ENCODE measurements around the gene SEC24D. TPM values are rescaled to one million over a fixed set of nuclear protein-coding genes. Genes with fewer than 3 reads are reported as not detected.

The SEC24D gene
- total and polyA plus RNA-seq, 2 of the 8 experiments (the other 6 are each of a cell fraction or from before 2014, with no cell fraction given) = 28.9 to 91.6 TPM

DNA sequence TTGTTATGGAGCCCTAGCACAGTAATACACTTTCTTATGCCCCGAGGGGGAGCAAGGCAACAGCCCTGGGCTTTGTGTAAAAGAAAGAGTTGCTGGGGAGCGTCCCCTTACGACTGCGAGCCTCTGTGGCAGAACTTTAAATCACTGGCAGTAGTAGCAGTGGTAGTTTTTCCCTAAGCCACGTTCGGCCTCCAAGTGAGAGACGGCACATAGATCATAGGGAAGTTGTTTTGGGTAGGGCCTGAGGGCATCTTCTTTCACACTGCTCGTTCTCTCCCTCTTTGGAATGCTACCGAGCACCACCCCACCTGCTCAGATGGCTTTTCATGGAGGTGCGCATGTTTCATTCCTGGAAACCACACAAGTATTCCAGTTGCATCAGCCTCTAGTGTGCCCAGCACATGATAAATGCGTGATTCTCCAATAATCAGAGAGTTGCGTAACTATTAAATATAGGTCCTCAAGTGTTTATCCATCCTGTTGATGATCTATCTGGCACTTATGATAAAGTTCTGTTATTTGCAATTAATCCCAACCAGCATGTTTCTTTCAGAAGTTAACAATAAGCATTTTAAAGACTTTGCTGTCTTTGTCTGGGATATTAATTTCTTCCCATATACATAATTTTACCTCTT, 45.7 kb upstream of the SEC24D start:
- Histone ChIP-seq H4K20me1 (replicated peaks in 1 of 2; ENCODE audit: control insufficient read depth in 1 of 2, insufficient read depth in 2 of 2, low read length in 2 of 2) (no peaks in the 10 kb centered on the region), H2BK12ac (ENCODE audit: low read depth, low read length) (no peak overlapping the region), H4K8ac (ENCODE audit: extremely low read depth, insufficient read depth, low read length) (no peak overlapping the region), H3K79me1 (ENCODE audit: low read depth, low read length) (no peaks in the 10 kb centered on the region), H2BK20ac (ENCODE audit: low read length) (no peak overlapping the region), H3K4ac (replicated peaks; ENCODE audit: insufficient read length, low read depth, low read length) (no peak overlapping the region), H3K14ac (ENCODE audit: insufficient read length) (no peak overlapping the region), H3K23me2 (ENCODE audit: low read depth, low read length) (no peaks in the 10 kb centered on the region), H3K79me2 (ENCODE audit: control insufficient read depth in 1 of 2, insufficient read depth in 2 of 2, low read length in 2 of 2) (no peaks in the 10 kb centered on the region), H2BK15ac (ENCODE audit: low read length) (no peak overlapping the region), H3K4me2 (ENCODE audit: insufficient read depth in 1 of 2, low read depth in 2 of 2, low read length in 2 of 2) (no peak overlapping the region), H3K56ac (replicated peaks; ENCODE audit: insufficient read length, low read depth, low read length) (no peak overlapping the region), H2BK5ac (ENCODE audit: low read depth, low read length) (peak overlapping the region; percentile 45; the same call in 1 of the 2 replicates), H3K36me3 (ENCODE audit: control insufficient read depth in 2 of 4, insufficient read depth in 4 of 4, low read length in 3 of 4) (peaks cover 0 to 4% (median 0%) of the 10 kb centered on the region in 4 experiments; a peak in 1 of 8 replicates), H2BK120ac (replicated peaks; ENCODE audit: low read depth, low read length) (no peak overlapping the region), H3K23ac (ENCODE audit: insufficient read length) (no peak overlapping the region), H3K9ac (replicated peaks in 1 of 4; ENCODE audit: extremely low read depth in 1 of 4, low read depth in 3 of 4, low read length in 3 of 4) (no peak overlapping the region), H3K4me3 (ENCODE audit: extremely low read depth in 1 of 4, insufficient read depth in 2 of 4, low read depth in 3 of 4, low read length in 4 of 4) (no peak overlapping the region), H3K27me3 (replicated peaks in 1 of 4; ENCODE audit: control insufficient read depth in 3 of 4, extremely low read depth in 1 of 4, insufficient read depth in 3 of 4, low read length in 3 of 4) (no peaks in the 10 kb centered on the region), H3K18ac (ENCODE audit: extremely low read depth, low read length) (no peak overlapping the region), H3K4me1 (replicated peaks in 1 of 4; ENCODE audit: control insufficient read depth in 3 of 4, insufficient read depth in 4 of 4, low read length in 3 of 4) (peaks cover 0 to 5% (median 0%) of the 10 kb centered on the region in 4 experiments; a peak in 1 of 7 replicates), H2AK5ac (ENCODE audit: low read depth, low read length) (no peak overlapping the region), H3K9me3 (ENCODE audit: insufficient read depth in 2 of 2, low read depth in 1 of 2, low read length in 1 of 2) (peaks cover 4 to 5% of the 10 kb centered on the region in 2 experiments; a peak in 3 of 4 replicates), H2AFZ (ENCODE audit: low read length) (peak overlapping the region; percentile 86), H4K91ac (replicated peaks; ENCODE audit: insufficient read length, low read length) (no peak overlapping the region), H4K5ac (ENCODE audit: insufficient read length, low read depth, low read length) (no peak overlapping the region), H3K27ac (ENCODE audit: low read depth, low read length) (no peak overlapping the region; the same call in 1 of the 2 replicates)
- TF ChIP-seq JUND (IDR thresholded peaks at IDR 0.05; ENCODE audit: low read length) (no peak), CEBPB (IDR thresholded peaks at IDR 0.05; ENCODE audit: low read depth, low read length) (peak; percentile 64; the same call in 1 of the 2 replicates)
- 86% methylated on average over 12 of the region's 12 CpGs; no CpG with 5 or more reads in 1 of the 2 experiments for WGBS, 2 experiments (ENCODE audit: extremely low coverage in 1 of 2, insufficient coverage in 1 of 2, insufficient read length in 1 of 2, insufficient replicate concordance in 2 of 2, low coverage in 1 of 2, low lambda C conversion rate in 2 of 2, missing lambda C conversion rate in 1 of 2)
- no peak for FAIRE-seq
- CTCF ChIA-PET (ENCODE audit: partially characterized antibody) = interaction anchor here (0.9 to 1.2 kb wide), 2 partner anchors 10 to 15 kb away, joined by 3 to 4 read pairs; no protein-coding TSS in a partner anchor
- DNase-seq (ENCODE audit: low read depth in 1 of 2, low spot score in 2 of 2) = no peak
- POLR2A ChIA-PET (ENCODE audit: partially characterized antibody) = no interaction called here
